ENCODE measurements around the gene XKR7.

XKR7 gene

GRCh38 chr20:31945319-31945718 is 22.6 kb upstream of the XKR7 start:
- DNase-seq (ENCODE audit: low read depth) = no peak

GRCh38 chr20:31945785-31946184 is 22.2 kb upstream of the XKR7 start:
- DNase-seq (ENCODE audit: low read depth) = no peak

DNA sequence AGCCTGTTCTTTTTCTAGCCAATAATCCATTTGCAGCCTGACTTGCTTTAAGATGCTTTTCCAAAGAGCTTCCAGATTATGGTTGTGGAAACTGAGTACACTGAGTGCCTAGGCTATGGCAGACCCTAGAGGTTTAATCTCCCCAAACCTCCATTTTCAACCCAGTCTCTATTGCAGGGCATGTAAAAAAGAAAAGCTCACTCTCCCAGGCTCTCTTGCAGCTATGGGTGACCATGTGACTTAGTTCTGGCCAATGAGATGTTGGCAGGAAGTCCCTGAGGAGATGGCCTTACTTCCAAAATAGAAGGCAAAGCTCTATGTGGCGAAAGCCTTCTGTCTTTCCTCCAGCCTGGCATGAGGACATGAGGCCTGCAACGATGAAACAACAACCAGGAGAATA is 19.9 kb upstream of the XKR7 start:
- DNase-seq (ENCODE audit: low read depth) = no peak

DNA sequence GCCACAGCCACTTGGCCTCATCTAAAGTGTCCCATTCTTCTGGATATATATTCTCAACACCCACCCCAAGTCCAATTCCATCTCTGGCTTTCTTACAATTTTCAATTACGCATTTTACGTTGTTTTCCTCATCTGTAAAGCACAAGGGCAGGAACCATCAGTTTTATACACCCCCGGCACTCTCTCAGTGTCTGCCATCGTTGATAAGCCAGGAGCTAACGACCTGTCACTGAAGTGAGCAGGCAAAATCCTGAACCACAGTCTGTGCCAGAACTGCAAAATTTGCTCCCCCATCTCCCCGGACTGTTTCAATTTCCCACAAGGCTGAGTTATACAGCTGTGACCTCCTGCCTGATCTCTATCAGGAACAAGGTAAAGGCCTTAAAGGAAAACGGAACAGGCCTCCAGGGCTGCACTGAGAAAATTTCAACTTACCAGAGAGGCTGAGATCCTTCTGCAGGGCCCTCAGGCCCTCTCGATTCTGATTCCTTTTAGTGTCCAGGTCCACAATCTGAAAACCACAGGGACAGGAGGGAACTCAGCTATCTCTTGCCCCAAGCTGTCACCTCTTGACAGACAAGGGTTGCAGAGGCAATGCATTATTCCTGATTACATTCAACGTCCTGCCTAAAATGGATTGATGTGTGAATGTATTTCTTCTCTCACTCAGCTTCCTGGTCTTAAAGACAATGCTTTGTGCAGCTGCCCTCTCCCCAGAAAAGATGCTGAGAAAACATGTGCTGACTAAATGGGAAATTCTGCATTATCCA is 17.9 kb upstream of the XKR7 start:
- no peak for DNase-seq (ENCODE audit: low read depth)

DNA sequence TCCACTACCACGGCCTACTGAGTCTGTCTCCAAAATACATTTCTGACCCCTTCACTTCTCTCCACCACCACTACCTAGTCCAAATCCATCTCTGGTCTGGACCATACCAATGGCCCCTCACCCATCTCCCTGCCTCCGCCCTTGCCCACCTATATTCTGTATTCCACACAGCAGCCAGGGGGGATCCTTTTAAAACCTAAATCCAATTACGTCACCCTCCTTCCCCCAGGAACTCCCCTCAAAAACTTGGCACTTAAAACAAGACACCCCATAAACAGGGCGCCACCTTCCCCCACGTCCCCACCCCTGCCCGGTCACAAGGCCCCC is 16.8 kb upstream of the XKR7 start:
- DNase-seq (ENCODE audit: low read depth) = no peak

DNA sequence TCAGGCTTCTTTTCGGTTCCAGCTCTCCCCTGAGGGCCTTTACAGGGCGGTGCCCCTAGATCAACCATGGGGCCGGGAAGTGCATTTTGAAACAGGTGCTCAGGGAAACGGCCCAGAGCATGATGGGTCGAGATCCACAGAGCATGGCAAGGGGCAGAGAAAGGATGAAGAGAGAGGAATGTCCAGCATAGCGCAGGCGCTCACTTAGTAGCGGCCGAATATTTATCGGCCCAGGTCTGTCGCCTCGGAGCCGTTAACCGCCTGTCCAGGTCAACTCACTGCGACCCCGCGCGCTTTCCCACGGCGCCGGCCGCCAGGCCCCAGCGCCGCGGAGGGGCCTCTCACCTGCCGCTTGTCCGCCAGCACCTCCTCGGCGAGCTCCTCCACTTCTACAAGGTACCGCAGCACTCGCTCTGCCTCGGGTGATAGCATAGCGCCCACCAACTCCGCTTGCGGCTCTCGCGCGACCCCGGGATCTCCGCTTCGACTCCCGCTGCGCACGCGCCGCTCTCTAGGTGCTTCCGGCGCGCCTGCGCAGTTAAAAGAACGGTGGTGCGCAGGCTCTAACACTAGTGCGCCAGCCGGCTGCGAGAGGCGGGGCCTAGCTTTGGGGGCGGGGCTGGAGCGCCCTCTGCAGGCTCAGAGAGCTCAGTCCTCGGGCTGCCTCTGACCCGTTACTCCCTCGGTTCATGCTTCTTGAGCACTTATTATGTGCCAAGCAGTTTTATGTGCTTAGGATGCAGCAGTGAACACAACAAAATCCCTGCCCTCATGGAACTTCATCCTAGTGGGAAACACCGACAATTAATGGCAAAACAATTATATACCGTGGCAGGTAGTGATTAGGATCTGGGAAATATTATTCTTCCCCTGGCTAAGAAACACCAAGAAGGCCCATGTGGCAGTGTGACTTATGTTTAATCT is 16.2 kb upstream of the XKR7 start, which contains the start of gene PDRG1:
Gene PDRG1, minus strand, starts transcription at position 517 of the 924 bp plus-strand sequence. Its CDS starts 85 bp downstream, at position 432.
- DNase-seq (ENCODE audit: low read depth) = peak; percentile 95

- no peak for DNase-seq (ENCODE audit: low read depth)
Observed at GRCh38 chr20:31953556-31954148, 14.3 kb upstream of the XKR7 start.

DNA sequence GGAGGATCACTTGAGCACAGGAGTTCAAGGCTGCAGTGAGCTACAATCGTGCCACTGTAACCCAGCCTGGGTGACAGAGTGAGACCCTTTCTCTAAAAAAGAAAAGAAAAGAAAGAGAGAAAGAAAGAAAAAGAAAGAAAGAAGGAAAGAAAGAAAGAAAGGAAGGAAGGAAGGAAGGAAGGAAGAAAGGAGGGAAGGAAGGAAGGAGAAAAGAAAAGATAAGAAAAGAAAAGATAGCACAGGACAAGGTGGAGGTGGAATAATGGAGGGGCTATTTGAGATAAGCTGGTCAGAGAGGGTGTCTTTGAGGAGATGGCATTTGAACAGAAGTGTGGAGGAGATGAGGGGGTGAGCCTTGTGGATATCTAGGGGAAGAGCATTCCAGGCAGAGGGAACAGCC is 13.5 kb upstream of the XKR7 start:
- no peak for DNase-seq (ENCODE audit: low read depth)

- no peak for DNase-seq (ENCODE audit: low read depth)
Observed at GRCh38 chr20:31956556-31957526, 11.1 kb upstream of the XKR7 start.

GRCh38 chr20:31962761-31963160 is 5.2 kb upstream of the XKR7 start:
- no peak for DNase-seq (ENCODE audit: low read depth)

- no peak for DNase-seq (ENCODE audit: low read depth)
Observed at GRCh38 chr20:31963889-31964288, 4.1 kb upstream of the XKR7 start.

- DNase-seq (ENCODE audit: low read depth) = no peak
Observed at GRCh38 chr20:31966991-31967655, 828 bp upstream of the XKR7 start.

DNA sequence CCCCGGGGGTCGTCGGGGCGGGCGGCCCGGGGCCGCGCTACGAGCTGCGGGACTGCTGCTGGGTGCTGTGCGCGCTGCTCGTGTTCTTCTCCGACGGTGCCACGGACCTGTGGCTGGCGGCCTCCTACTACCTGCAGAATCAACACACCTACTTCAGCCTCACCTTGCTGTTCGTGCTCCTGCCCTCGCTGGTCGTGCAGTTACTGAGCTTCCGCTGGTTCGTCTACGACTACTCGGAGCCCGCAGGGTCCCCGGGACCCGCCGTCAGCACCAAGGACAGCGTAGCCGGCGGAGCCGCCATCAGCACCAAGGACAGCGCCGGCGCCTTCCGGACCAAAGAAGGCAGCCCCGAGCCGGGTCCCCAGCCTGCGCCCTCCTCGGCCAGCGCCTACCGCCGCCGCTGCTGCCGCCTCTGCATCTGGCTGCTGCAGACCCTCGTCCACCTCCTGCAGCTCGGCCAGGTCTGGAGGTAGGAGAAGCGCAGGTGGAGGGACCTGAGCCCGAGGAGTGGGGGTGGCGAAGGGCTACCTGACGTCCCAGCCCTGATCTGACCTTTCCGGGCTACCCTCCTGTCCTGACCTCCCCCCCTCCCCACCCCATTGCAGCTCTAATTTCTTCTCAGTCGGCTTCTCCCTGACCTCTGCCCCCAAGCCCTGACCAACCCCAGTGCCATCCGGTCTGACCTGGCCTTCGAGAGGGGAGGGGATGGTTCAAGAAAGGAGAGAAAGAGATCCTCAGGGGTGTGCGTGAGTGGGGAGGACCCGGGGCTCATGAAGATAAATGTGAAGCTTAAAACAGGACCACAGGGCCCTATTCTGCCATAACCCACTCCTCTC is 558 bp downstream of the XKR7 start:
- peak; percentile 66 for DNase-seq (ENCODE audit: low read depth)

- no peak for DNase-seq (ENCODE audit: low read depth)
Observed at GRCh38 chr20:31969991-31970390, 2.0 kb downstream of the XKR7 start.

GRCh38 chr20:31972471-31973021 is 4.6 kb downstream of the XKR7 start:
- no peak for DNase-seq (ENCODE audit: low read depth)

- DNase-seq (ENCODE audit: low read depth) = no peak
Observed at GRCh38 chr20:31974296-31974695, 6.3 kb downstream of the XKR7 start.

GRCh38 chr20:31974951-31975487 is 7.1 kb downstream of the XKR7 start:
- no peak for DNase-seq (ENCODE audit: low read depth)

GRCh38 chr20:31975874-31976273 is 7.9 kb downstream of the XKR7 start:
- DNase-seq (ENCODE audit: low read depth) = no peak

DNA sequence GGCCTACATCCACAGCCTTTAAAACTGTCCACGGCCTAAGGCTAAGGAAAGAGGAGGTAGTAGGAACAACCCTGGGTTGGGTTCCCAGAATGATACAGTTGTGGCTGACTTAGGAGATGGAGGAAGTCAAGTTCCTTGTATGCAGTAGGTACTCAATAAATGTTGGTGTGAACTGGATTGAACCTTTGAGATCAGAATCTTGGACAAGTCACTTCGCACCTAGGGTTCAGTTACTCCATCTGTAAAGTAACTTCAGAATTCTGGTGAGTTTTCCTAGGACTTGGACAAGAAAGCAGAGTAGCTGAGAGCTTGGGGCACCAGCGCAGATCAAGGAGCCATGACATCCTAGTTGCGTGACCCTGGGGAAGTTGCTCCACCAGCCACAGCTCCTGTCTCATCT is 9.1 kb downstream of the XKR7 start:
- DNase-seq (ENCODE audit: low read depth) = no peak

All from stimulated activated CD8-positive, alpha-beta memory T cell treated with anti-CD3 and anti-CD28 coated beads, Interleukin-12 subunit alpha, Interleukin-12 subunit beta, amount 100 ng/mL, for 1 hour (primary cell).